NCI-H460 (cell line): ENCODE data around the gene CCR7. TPM values are rescaled to one million over a fixed set of nuclear protein-coding genes. Genes with fewer than 3 reads are reported as not detected.

Source experiments
- DNase-seq: peaks from one replicate; pipeline ENCODE4 v3.0.0-alpha.2; 2016; ENCODE audit warnings: low read depth; ENCODE audit errors: extremely low read depth
- total RNA-seq: library from RNA; depleted of rRNA; stranded (reverse); fragments of >200 nt; shearing (Covaris generic); gene quantifications from 2 replicates; pipeline ENCODE4 v1.2.3, GENCODE V29; 2014

The CCR7 gene
- total RNA-seq, 1 experiment from 2014 or later = not detected

- DNase-seq = no peak
Measured at GRCh38 chr17:40563220-40564052, 1.8 kb downstream of the CCR7 start.

DNA sequence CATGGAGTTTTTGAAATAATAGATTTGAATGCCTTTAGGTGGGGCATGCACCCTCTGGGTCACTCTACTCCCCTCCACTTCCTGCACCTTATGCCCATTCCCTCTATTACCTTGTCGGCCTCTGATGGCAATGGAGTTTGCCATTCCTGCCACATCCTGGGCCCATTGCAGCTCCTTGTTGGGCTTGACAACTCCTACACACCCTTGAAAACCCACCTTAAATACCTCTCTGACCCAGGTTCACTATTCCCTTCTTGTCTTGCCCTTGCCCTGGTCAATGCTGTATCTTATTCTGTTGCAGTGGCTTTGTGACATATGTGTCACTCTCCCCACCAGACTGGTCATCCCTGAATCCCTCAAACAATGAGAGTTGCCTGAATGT lies 2.4 kb downstream of the CCR7 start:
- no peak for DNase-seq

DNA sequence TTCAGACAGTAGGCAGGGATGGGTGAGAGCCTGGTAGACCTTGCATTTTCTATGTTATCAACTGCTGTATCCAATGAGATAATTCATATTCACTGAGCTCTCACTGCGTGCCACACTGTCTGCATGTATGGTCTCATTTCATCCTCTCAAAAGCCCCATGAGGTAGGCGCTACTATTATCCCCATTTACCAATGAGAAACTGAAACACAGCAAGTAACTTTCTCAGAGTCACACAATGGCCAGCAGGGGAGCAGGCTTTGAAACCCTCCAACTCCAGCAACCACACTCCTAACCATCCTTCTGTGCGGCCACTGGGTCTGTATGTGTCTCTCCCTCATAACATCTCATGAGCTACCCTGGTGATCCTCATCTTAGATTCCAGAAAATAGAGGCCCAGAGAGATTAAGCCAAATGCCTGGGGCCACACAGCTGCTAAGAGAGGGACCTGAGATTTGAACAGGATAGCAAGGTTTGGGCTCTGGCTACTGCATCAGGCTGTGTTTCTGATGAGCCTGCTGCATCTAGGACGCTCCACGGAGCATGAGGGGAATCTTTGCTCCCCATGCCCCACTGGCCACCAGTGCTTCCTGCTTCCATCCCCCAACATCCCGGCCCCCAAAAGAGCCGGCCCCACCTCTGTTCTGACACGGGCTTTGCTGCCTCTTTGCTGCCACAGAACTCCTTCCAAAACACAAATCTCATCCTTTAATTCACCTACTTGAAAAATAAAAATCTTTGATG lies 3.2 kb downstream of the CCR7 start:
- DNase-seq = no peak

- no peak for DNase-seq
Measured at GRCh38 chr17:40561294-40561870, 3.9 kb downstream of the CCR7 start.

GRCh38 chr17:40560592-40561293 lies 4.5 kb downstream of the CCR7 start:
- no peak for DNase-seq

- peak; percentile 85 for DNase-seq
Measured at GRCh38 chr17:40559954-40560591, 5.2 kb downstream of the CCR7 start.

DNA sequence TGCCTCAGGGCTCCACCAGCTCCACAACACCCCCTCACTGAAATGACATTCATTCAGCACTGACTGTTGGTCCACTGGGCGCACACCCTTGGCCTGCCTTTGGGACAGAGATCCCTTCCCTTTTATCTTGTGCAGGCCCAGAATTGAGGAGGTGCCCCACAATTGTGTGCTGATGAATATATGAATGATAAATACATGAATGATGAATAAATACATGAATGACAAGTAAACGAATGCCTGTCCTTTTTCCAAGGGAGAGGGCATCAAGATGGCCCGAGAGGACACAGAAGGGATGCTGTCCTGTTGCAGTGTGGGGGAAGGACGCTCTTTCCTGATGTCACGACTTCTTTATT lies 5.7 kb downstream of the CCR7 start:
- no peak for DNase-seq

- DNase-seq = no peak
Measured at GRCh38 chr17:40558890-40559563, 6.2 kb downstream of the CCR7 start.

DNA sequence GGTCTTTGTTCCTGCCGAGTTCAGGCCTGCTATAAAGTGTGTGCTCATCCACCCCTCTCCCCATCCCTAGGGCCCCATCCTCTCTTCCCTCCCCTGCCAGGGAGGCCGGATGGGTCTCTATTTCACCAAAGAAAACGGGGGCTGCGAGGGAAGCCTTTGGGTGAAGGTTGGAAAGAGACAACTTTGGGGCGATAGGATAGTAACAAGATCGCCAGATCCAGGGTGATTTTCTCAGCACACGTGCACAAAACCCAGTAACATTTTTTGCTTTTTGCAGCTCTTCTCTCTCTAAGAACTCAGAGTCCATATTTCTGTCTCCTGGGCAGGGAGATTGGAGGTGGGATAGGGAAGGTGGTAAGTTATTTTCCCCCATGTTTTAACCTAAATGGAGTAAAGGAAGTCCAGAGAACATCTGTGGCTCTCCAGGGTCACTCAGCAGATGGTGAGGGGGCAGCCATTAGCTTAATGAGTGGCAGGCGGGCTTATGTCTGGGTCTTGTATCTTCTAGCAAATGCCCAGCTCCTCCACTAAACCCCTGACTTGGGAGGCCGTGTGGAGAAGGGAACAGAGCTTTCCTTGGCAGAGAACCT lies 6.9 kb downstream of the CCR7 start:
- no peak for DNase-seq

DNA sequence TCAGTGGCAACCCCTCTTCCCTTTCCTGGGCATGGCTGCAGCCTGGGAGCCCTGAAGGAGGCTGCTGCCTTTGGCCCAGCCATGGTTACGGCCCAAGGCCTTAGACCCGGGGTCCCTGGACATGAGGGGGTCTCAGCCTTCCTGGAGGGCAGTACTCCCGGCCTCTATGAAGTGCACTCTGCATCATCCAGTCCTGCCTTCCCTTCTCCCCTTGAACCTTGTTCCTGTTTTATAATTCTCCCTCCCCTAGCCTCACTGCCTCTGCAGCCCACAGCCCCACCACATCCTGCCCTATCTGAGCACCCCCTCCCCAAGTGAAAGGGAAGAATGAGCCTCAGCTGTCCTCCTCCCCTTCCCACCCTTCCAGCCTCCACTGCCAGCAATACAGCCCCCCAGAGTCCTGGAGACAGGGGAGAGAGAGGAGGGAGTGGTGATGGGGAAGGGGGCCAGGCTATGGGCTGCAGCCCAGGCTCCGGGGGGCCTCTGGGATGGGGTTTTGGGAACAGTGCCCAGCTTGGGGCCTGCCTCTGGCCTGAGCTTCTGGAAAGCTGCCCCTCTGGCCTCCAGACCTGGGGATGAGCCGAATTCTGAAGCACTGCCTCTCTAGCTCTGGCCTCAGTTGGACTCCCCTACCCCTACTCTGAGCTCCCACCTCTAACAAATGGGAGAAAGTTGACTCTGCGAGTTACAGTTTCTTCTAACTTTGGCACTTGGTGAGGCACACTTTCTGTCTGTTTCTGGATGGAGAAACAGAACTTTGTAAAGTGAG lies 7.6 kb downstream of the CCR7 start:
- DNase-seq = no peak

- no peak for DNase-seq
Measured at GRCh38 chr17:40556884-40557414, 8.3 kb downstream of the CCR7 start.

DNA sequence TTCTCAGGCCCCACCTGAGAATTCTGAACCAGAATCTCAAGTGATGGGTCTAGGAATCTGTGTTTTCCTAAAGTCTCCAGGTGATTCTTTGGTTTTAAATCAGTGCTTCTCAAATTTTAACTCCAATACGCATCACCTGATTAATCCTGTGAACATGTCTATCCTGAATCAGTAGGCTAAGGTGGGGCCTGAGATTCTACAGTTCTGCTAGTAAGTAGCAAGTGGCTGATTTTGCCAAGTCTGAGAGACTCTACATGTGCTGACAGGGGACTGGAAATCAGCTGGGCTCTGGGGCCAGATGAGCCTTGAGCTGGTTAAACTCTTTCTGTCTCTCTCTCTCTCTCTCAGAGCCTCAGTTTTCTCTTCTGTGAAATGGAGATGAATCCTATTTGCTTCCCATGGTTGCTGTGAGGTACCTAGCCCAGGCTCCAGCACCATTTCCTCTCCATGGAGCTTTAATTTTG lies 9.0 kb downstream of the CCR7 start:
- no peak for DNase-seq

- DNase-seq = no peak
Measured at GRCh38 chr17:40555296-40556190, 9.7 kb downstream of the CCR7 start.

DNA sequence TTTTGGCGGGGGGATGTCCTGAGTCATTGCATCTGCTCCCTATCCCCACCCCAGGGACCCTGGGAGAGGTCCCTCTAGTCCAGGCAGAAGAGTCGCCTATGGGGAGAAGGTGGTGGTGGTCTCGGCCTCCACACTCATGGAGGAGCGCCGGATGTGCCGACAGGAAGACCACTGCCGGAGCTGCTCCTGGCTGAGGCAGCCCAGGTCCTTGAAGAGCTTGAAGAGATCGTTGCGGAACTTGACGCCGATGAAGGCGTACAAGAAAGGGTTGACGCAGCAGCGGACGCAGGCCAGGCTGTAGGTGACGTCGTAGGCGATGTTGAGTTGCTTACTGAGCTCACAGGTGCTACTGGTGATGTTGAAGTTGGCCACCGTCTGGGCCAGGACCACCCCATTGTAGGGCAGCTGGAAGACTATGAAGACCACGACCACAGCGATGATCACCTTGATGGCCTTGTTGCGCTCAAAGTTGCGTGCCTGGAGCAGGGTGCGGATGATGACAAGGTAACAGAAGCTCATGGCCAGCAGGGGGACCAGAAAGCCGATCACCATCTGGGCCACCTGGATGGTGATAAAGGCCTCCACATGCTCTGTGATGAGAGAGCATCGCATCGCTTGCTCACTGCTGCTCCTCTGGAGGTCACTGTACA lies 10.5 kb downstream of the CCR7 start:
- no peak for DNase-seq

DNA sequence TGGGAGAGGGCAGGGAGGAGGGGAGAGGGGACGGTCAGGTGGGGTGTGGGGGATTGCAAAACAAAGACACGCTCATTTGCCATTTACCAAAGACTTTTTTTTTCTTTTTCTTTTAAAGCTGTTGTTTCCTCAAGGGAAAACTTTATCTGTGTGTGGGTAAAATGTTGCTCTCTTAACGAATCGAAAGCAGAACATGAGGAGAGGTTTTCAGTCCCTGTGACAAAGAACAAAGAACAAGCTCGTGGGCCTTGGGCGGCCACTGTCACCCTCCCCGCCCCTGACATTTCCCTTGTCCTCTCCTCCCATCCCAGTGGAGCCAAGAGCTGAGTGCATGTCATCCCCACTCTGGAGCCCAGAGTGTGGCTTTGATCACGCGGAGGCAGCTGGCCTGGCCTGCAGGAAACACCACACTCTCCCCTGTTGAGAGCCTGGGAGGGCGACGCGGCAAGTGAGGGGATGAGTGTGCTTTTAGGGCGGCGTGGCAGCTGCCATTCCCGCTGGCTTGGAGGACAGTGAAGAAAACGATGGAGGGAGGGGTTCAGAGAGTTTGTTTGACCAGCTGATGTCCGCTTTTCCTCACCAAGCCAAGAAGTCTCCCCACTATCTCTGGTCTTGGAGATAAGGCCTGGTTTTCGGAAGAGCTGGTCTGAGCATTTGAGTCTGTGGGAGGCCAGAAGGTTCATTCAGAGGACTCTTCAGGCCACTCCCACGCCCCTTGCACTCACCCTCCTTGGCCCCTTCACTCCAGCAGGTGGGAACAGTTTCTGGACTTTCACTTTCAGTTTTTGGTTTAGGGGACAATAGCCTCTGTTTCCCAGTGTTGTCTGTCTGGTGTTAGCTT lies 11.4 kb downstream of the CCR7 start:
- no peak for DNase-seq
